NB4 (cell line): ENCODE data around the gene HOMEZ.

Experiments used
- DNase-seq: peaks from one replicate; pipeline ENCODE4 v3.0.0; 2010; ENCODE audit warnings: low read depth
- H3K4me3 ChIP-seq: one replicate; pipeline ENCODE4 v1.5.1; 2011; ENCODE audit warnings: mild to moderate bottlenecking, low read depth, low read length, moderate library complexity
- MYC ChIP-seq: IDR thresholded peaks from 2 replicates; pipeline ENCODE4 v1.6.1; 2011; ENCODE audit warnings: low read depth, low read length
- POLR2A ChIP-seq: IDR thresholded peaks from 2 replicates; pipeline ENCODE4 v1.6.1; 2011; ENCODE audit warnings: mild to moderate bottlenecking; ENCODE audit not compliant: insufficient read length; ENCODE audit errors: extremely low read depth
- TF ChIP-seq, protein P1 (sequence below): IDR thresholded peaks from one replicate; pipeline ENCODE4 v1.5.1; 2012; ENCODE audit warnings: low read depth, low read length
- TF ChIP-seq, protein P2 (sequence below): IDR thresholded peaks from 2 replicates; pipeline ENCODE4 v1.6.1; 2011; ENCODE audit warnings: low read depth, low read length

The HOMEZ gene

GRCh38 chr14:23320584-23321571 lies 34.9 kb upstream of the HOMEZ start, which contains the start of gene PABPN1:
Gene PABPN1, plus strand, starts transcription at chr14:23321457. Its CDS starts 13 bp downstream, at chr14:23321470.
- DNase-seq, result peak; percentile 99
- TF ChIP-seq, protein P1, sequence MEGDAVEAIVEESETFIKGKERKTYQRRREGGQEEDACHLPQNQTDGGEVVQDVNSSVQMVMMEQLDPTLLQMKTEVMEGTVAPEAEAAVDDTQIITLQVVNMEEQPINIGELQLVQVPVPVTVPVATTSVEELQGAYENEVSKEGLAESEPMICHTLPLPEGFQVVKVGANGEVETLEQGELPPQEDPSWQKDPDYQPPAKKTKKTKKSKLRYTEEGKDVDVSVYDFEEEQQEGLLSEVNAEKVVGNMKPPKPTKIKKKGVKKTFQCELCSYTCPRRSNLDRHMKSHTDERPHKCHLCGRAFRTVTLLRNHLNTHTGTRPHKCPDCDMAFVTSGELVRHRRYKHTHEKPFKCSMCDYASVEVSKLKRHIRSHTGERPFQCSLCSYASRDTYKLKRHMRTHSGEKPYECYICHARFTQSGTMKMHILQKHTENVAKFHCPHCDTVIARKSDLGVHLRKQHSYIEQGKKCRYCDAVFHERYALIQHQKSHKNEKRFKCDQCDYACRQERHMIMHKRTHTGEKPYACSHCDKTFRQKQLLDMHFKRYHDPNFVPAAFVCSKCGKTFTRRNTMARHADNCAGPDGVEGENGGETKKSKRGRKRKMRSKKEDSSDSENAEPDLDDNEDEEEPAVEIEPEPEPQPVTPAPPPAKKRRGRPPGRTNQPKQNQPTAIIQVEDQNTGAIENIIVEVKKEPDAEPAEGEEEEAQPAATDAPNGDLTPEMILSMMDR, result no peak
- TF ChIP-seq POLR2A, result peak; percentile 59
- TF ChIP-seq MYC, result peak; percentile 21; the same call in 1 of the 2 replicates
- TF ChIP-seq, protein P2, sequence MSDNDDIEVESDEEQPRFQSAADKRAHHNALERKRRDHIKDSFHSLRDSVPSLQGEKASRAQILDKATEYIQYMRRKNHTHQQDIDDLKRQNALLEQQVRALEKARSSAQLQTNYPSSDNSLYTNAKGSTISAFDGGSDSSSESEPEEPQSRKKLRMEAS, result peak; percentile 77
- H3K4me3 ChIP-seq, result peak within 1 kb of the TSS; percentile 99

GRCh38 chr14:23319746-23320583 lies 34.0 kb upstream of the HOMEZ start:
- TF ChIP-seq, protein P2, result no peak
- no peak for TF ChIP-seq POLR2A
- TF ChIP-seq MYC, result no peak
- TF ChIP-seq, protein P1, result no peak
- H3K4me3 ChIP-seq, result peak overlapping the region; percentile 71
- DNase-seq, result no peak

GRCh38 chr14:23316300-23316699 lies 30.4 kb upstream of the HOMEZ start:
- no peak overlapping the region for H3K4me3 ChIP-seq
- no peak for DNase-seq
- TF ChIP-seq MYC (no peak), POLR2A (no peak)
- TF ChIP-seq, protein P2, result no peak
- TF ChIP-seq, protein P1, result no peak

- TF ChIP-seq POLR2A (no peak), MYC (no peak)
- no peak overlapping the region for H3K4me3 ChIP-seq
- no peak for DNase-seq
Observed at GRCh38 chr14:23310546-23310945, 24.6 kb upstream of the HOMEZ start.

DNA sequence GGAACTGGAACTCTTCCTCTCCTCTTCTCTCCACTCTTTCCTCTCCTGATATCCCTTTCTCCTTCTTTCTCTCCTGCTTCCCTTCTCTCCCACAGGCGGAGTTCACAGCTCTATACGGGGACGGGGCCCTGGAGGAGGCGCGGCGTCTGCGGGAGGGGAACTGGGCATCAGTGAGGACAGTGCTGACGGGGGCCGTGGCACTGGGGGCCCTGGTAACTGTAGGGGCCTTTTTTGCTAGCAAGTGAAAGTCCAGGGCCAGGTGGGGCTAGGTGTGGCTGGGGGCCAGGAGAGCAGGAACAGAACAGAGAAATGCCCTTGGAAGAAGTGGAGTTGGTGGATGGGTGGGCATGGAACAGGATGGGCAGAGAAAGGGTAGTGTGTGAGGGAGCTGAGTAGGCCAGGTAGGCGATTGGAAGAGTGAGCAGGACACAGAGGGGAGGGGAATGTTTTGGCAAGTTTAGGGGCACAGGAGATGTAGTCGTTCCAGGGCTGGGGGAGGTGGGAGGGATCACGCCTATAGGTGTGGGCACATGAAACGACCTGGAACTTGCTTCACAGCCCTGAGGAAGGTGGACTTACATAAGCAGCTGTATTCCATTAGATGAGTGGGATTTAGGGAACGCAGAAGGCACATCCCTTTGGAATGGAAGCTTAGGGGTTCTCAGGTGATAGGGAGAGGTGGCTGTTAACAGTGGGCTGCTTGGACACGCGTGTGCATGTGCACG lies 23.0 kb upstream of the HOMEZ start:
- TF ChIP-seq, protein P1, result no peak
- TF ChIP-seq, protein P2, result no peak
- TF ChIP-seq MYC, result no peak
- TF ChIP-seq POLR2A, result no peak
- DNase-seq, result no peak
- no peak overlapping the region for H3K4me3 ChIP-seq
